ENCODE results near the gene SLX9.

SLX9 gene, protein sequence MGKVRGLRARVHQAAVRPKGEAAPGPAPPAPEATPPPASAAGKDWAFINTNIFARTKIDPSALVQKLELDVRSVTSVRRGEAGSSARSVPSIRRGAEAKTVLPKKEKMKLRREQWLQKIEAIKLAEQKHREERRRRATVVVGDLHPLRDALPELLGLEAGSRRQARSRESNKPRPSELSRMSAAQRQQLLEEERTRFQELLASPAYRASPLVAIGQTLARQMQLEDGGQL

DNA sequence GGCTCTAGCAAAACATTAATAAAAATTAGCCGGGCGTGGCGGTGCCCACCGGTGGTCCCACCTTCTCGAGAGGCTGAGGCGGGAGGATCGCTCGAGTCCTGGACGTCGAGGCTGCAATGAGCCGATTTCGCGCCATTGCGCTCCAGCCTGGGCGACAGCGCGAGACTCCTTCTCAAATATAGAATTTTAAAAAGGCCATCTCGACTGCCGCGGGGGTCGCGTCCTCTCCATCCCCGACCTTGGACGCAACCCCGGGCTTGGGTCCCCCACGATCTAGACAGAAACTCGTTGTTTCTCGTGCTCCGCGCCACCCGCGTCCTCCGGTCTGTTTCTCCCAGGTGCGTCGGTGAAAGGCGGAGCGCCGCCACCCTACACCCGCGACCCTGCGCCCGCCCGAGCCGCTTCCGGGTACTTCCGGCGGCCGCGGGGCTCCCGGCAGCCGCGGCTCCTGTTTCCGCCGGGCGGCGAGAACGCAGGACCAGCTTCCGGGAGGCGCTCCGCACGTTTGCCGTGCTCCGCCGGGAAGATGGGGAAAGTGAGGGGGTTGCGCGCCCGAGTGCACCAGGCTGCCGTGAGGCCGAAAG, at the start of gene SLX9:
Gene SLX9 (plus strand): TSS at position 498 of the 584 bp plus-strand sequence. CDS start 29 bp downstream, at position 527.
- Mint-ChIP-seq H3K9me3 (no peaks in the 10 kb centered on the region), H3K4me3 (peak within 1 kb of the TSS; percentile 100), H3K36me3 (ENCODE audit: low read depth) (peaks cover 33% of the 10 kb centered on the region), H3K27me3 (no peaks in the 10 kb centered on the region), H3K4me1 (ENCODE audit: low read depth) (peaks cover 45% of the 10 kb centered on the region), H3K27ac (peak within 1 kb of the TSS; percentile 97)

DNA sequence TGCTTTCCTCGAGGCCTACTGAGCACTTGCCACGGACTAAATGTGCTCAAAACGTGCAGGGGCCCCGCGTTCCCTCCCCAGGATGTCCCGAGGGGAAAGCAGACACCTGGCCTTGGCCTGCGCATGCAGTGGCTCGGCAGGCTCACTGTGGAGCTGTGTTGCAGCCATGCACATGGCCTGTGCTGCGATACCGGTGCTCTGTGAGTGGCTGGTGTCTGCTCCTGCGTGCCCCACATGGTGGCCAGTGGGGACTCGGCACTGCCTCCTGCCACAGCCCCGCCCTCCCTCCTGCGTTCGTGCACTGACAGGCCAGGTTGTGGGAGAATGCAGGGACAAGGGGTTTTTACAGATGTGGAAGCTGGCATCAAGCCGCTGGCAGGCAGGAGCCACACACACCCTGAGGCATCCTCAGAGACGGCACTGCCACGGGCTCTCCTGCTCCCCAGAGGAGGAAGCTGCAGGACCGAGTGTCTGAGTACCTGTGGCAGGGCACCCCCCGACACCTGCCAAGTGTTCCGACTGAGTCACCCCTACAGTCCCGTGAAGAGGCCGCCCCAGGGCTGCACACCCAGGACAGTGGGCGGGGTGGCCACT, 49.4 kb upstream of the SLX9 start:
- no peak overlapping the region for H3K27ac Mint-ChIP-seq

DNA sequence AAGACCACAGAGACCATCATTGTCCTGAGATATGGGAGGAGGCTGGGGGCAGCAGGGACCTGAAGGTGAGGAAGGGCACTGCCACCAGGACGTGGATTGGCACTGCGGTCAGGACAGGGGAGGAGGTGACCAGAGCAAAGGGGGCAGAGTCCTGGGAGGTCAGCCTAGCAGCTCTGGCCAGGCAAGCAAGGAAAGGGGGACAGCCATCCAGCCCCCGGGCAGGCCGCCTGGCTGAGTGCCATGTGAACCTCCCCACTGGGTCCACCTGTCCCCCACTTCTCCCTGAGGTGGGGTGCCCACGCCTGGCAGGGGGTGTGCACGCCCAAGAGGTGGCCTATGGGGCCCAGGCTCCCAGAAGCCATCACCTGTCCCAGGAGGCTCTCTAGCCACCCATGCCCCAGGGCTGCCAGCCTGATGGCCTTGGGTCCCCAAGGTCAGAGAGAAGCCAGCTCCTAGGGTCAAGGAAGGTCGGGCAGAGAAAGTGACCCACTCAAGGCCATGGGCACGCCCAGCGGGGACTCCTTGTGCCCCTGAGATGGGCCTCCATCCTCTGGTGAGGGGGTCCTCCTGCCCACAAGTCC, 48.8 kb upstream of the SLX9 start:
- no peaks in the 10 kb centered on the region for H3K27me3 Mint-ChIP-seq
- peaks cover 14% of the 10 kb centered on the region for H3K4me1 Mint-ChIP-seq (ENCODE audit: low read depth)
- H3K36me3 Mint-ChIP-seq (ENCODE audit: low read depth), result peaks cover 16% of the 10 kb centered on the region
- H3K4me3 Mint-ChIP-seq, result no peak overlapping the region
- no peaks in the 10 kb centered on the region for H3K9me3 Mint-ChIP-seq
- H3K27ac Mint-ChIP-seq, result no peak overlapping the region

More for the DNA sequence above, 49.4 kb upstream of the SLX9 start:
- peaks cover 14% of the 10 kb centered on the region for H3K36me3 Mint-ChIP-seq (ENCODE audit: low read depth)
- no peaks in the 10 kb centered on the region for H3K9me3 Mint-ChIP-seq
- peaks cover 14% of the 10 kb centered on the region for H3K4me1 Mint-ChIP-seq (ENCODE audit: low read depth)
- no peak overlapping the region for H3K4me3 Mint-ChIP-seq
- H3K27me3 Mint-ChIP-seq, result no peaks in the 10 kb centered on the region

DNA sequence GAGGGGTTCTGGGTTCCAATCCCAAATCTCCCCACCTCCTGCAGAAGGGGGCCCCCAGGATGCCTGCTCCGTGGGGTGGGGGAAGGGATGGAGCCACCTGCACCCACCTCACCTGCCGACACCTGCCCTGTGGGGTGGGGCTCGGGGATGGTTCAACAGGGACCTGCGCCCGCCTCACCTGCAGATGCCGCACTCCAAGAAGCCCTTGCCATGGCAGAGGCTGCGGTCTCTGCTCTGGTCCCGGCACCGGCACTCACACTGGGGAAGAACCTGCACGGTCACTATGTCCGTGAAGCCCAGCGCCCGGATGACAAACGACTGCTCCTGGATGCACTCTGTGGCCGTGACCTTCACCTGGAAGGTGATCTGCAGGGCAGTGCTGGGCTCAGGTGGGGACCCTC, 48.2 kb upstream of the SLX9 start:
- Mint-ChIP-seq H3K27me3 (no peaks in the 10 kb centered on the region), H3K9me3 (no peaks in the 10 kb centered on the region), H3K4me3 (no peak overlapping the region), H3K27ac (no peak overlapping the region), H3K36me3 (ENCODE audit: low read depth) (peaks cover 16% of the 10 kb centered on the region), H3K4me1 (ENCODE audit: low read depth) (peaks cover 14% of the 10 kb centered on the region)

DNA sequence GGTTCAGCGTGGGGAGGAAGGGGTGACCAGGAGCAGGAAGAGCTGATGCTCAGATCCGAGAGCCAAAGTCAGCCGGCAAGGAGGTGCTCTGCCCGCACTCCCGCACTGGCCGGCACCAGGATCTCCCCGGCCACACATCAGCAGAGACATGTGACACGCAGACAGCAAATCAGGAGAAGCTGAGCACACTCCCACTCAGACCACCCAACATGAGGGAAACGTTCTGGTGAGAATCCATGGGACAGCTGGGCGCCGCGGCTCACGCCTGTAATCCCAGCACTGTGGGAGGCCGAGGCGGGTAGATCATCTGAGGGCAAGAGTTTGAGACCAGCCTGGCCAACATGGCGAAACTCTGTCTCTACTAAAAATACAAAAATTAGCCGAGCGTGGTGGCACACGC, 47.7 kb upstream of the SLX9 start:
- H3K27me3 Mint-ChIP-seq, result no peaks in the 10 kb centered on the region
- H3K36me3 Mint-ChIP-seq (ENCODE audit: low read depth), result peaks cover 12% of the 10 kb centered on the region
- H3K9me3 Mint-ChIP-seq, result no peaks in the 10 kb centered on the region
- H3K27ac Mint-ChIP-seq, result no peak overlapping the region
- peaks cover 14% of the 10 kb centered on the region for H3K4me1 Mint-ChIP-seq (ENCODE audit: low read depth)
- no peak overlapping the region for H3K4me3 Mint-ChIP-seq

DNA sequence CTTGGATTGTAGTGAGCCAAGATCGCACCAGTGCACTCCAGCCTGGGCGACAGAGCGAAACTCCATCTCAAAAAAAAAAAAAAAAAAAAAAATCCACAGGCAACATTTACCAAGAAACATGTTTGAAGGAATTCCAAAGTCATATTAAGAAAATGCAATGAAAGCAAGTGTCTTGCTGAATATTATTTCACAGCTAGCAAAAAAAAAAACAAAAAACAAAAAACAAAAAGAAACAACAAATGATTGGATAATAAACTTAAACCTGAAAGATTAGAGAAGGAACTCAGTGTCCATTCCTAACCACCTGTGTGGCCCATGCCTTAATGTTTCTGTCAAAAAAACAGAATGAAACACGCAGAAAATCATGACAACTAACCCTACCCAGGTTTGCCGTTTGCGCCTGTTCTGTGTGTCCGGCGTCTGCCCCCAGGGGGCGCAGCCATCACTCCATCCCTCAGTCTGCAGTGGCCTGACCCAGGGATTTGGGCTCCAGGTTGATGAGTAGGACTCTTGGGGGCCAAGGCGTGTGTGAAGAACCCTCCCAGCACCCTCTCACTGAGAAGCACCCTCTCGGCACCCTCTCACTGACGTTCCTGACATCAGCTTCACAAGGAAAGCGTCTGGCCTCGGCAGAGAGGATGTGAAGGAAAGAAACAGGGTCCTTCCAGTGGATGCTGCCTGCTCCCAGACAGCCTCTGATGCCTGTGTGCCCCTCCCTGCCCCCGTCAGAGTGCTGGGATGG, 47.1 kb upstream of the SLX9 start:
- Mint-ChIP-seq H3K36me3 (ENCODE audit: low read depth) (peaks cover 11% of the 10 kb centered on the region), H3K27me3 (no peaks in the 10 kb centered on the region), H3K4me1 (ENCODE audit: low read depth) (peaks cover 14% of the 10 kb centered on the region), H3K27ac (no peak overlapping the region), H3K4me3 (no peak overlapping the region), H3K9me3 (no peaks in the 10 kb centered on the region)

DNA sequence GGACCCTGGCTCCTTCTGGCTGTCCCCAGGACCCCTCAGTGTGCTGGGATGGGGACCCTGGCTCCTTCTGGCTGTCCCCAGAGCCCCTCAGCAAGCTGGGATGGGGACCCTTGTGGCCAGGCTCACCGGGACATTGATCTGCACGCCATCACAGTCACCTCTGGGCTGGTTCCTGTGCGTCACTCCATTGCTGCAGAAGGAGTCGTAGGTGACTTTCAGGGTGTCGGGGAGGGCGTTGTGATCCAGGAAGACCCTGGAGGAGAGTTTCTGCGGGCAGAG, 46.6 kb upstream of the SLX9 start:
- Mint-ChIP-seq H3K27ac (no peak overlapping the region), H3K9me3 (no peaks in the 10 kb centered on the region), H3K27me3 (no peaks in the 10 kb centered on the region), H3K4me1 (ENCODE audit: low read depth) (peaks cover 14% of the 10 kb centered on the region), H3K36me3 (ENCODE audit: low read depth) (peaks cover 13% of the 10 kb centered on the region), H3K4me3 (no peak overlapping the region)

DNA sequence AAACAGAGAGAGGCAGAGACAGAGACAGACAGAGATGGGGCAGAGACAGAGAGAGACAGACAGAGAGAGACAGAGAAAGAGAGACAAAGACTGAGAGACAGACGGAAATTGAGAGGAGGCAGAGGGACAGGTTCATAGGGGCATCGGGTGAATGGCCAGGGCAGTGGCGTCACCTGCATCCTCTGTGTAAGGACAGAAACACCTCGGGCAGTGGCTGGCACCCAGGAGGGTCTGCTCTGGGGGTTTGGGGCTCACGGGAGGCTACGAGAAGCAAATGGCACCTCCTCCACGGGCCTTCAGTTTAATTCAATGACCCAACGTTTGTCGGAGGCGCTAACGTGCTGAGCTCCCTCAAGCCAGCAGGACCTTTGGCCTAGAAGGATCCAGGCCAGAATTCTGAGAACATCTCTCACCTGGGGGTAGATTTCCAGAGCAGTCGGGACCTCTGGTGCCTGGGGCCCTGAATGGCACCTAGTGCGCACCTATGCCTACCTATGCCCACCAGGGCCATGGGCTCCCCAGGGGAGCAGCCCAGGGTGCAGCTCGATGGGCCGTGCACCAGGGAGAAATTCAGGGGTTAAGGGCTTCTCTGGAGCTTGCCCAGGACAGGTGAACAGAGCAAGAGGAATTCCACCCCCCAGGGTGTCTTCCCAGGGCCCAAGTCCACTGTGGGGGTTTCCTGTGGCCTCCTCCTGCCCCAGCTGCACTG, 45.7 kb upstream of the SLX9 start:
- H3K36me3 Mint-ChIP-seq (ENCODE audit: low read depth), result peaks cover 19% of the 10 kb centered on the region
- H3K27ac Mint-ChIP-seq, result peak overlapping the region; percentile 34
- peaks cover 14% of the 10 kb centered on the region for H3K4me1 Mint-ChIP-seq (ENCODE audit: low read depth)

DNA sequence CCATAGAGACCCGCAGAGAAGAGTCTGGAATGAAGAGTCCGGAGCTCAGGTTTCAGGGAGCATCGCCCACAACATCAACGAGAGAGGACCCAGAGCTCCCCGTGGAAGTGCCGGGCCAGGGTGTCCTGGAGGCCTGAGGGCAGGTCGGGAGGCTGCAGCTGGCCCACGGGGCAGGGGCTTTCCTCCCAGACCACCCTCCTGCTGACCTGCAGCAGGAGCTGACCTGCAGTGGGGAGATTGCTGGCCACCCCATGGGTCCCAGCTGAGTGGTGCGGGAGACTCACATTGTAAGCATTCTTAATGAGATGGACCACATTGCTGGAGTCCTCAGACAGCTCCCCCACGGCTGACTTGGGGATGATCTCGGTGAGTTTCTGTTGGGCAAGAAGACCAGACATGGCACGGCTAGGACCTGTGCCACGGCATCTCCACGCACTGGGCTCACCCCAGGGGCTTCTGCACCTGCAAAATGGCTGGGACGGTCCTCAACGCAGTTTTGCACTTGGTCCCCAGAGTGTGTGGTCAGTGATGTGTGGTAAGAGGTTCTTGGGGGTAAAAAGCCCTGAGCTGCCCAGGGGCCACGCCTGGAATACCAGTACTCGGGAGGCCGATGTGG, 45.0 kb upstream of the SLX9 start:
- H3K4me3 Mint-ChIP-seq, result no peak overlapping the region
- no peaks in the 10 kb centered on the region for H3K27me3 Mint-ChIP-seq
- no peaks in the 10 kb centered on the region for H3K9me3 Mint-ChIP-seq
- H3K4me1 Mint-ChIP-seq (ENCODE audit: low read depth), result peaks cover 14% of the 10 kb centered on the region
- H3K36me3 Mint-ChIP-seq (ENCODE audit: low read depth), result peaks cover 24% of the 10 kb centered on the region
- no peak overlapping the region for H3K27ac Mint-ChIP-seq

More for the DNA sequence above, 45.7 kb upstream of the SLX9 start:
- H3K27me3 Mint-ChIP-seq, result no peaks in the 10 kb centered on the region
- no peaks in the 10 kb centered on the region for H3K9me3 Mint-ChIP-seq
- H3K4me3 Mint-ChIP-seq, result no peak overlapping the region

DNA sequence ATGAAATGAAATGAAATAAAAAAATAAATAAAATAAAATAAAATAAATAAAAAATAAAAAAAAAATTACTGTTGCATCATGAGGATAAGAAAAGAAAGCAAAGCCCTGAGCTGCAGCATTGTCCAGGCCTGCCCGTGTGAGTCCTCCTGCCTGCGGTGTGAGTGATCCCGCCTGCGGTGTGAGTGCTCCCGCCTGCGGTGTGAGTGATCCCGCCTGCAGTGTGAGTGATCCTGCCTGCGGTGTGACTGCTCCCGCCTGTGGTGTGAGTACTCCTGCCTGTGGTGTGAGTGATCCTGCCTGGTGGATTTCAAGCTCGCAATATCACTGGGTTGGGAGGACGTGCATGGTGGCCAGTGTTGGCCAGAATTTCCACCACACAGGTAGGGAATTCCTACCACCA, 44.0 kb upstream of the SLX9 start:
- H3K9me3 Mint-ChIP-seq, result no peaks in the 10 kb centered on the region
- peaks cover 33% of the 10 kb centered on the region for H3K36me3 Mint-ChIP-seq (ENCODE audit: low read depth)
- no peak overlapping the region for H3K27ac Mint-ChIP-seq
- H3K4me1 Mint-ChIP-seq (ENCODE audit: low read depth), result peaks cover 14% of the 10 kb centered on the region
- H3K27me3 Mint-ChIP-seq, result no peaks in the 10 kb centered on the region
- H3K4me3 Mint-ChIP-seq, result no peak overlapping the region

DNA sequence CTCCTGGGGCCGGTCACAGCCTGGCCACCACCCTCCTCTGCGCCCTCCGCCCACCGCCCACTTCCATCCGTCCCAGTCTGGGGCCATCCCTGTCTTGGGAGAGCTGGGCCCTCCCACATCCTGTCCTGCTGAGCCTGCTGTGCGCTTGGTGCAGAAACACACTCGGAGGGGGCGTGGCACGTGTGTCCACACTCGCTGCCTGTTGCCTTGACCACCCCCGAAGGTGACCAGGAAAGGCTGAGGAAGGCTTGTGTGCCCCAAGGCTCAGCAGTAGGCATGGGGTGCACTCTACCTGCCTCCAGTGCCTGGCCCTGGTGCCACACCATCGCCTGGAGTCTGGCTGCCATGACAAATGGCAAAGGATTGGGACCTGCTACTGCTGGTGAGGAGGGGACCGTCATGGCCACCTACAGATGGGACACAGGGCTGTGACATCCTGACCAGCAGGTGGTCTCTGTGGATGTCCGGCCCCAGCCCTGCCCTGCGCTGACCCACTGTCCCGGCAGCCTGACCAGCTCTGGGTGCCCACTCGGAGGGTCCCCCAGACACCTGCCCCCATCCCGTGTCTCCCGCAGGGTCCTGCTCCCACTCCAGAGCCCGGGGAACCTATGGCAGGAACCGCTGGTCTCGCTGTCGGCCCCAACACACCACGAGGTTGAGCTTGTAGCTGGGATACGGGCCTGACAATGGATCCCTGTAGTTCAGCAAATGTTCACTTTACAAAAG, 43.1 kb upstream of the SLX9 start:
- no peak overlapping the region for H3K4me3 Mint-ChIP-seq
- H3K27ac Mint-ChIP-seq, result no peak overlapping the region
- peaks cover 38% of the 10 kb centered on the region for H3K36me3 Mint-ChIP-seq (ENCODE audit: low read depth)
- H3K27me3 Mint-ChIP-seq, result no peaks in the 10 kb centered on the region
- H3K4me1 Mint-ChIP-seq (ENCODE audit: low read depth), result peaks cover 14% of the 10 kb centered on the region
- H3K9me3 Mint-ChIP-seq, result no peaks in the 10 kb centered on the region

DNA sequence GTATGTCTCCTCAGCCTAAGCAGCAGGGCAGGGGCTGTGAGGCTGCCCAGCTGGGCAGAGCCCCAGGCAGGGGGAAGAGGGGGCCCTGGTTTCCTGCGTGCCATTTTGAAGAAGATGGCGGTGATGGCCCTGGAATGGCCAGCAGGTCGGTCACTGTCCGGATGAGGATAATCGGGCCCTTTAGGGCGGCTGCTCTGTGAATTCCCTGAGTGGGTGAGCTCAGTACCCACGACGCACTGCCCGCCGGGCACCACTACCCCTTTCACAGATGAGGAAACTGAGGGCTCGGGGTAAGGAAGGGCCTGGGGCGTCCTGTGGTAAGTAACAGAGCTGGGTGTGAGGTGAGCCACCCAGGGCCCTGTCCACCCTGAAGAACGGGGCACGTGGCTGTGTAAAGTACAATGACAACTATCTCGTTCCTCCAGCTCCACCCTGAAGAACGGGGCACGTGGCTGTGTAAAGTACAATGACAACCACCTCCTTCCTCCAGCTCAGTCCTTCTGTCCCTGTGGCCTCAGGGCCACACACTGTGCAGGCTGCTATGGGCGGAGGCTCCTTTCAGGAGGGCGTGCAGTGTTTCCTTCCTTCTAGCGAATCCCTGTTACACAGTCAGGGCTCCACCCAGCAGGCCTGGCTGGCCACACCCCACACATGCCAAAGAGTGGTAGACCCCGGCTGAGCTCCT, 42.4 kb upstream of the SLX9 start:
- H3K27me3 Mint-ChIP-seq, result no peaks in the 10 kb centered on the region
- H3K4me1 Mint-ChIP-seq (ENCODE audit: low read depth), result peaks cover 13% of the 10 kb centered on the region
- H3K4me3 Mint-ChIP-seq, result no peak overlapping the region
- H3K27ac Mint-ChIP-seq, result no peak overlapping the region
- peaks cover 46% of the 10 kb centered on the region for H3K36me3 Mint-ChIP-seq (ENCODE audit: low read depth)
- H3K9me3 Mint-ChIP-seq, result no peaks in the 10 kb centered on the region

DNA sequence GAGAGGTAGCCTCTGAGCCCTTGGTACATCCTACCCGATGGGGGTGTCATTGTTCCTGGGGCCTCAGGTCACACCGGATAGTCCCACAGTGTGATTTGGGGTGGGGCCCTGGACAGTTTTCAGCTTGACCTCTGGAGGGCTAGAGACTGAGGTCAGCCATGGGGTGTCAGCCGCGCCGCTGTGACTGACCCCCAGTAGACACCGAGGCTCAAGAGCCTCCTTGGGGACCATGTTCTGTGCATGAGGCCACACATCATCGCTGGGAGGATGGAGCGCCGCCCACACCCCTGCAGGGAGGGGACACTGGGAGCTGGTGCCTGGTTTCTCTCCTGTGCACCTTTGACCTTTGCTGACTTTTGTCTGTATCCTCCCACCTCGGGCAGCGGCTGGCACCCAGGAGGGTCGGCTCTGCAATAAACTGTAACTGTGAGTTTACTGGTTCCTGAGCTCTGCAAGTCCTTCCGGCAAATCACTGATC, 41.8 kb upstream of the SLX9 start:
- H3K36me3 Mint-ChIP-seq (ENCODE audit: low read depth), result peaks cover 51% of the 10 kb centered on the region
- no peak overlapping the region for H3K4me3 Mint-ChIP-seq
- no peak overlapping the region for H3K27ac Mint-ChIP-seq
- H3K4me1 Mint-ChIP-seq (ENCODE audit: low read depth), result peaks cover 12% of the 10 kb centered on the region
- H3K27me3 Mint-ChIP-seq, result no peaks in the 10 kb centered on the region
- no peaks in the 10 kb centered on the region for H3K9me3 Mint-ChIP-seq

Measured in stimulated activated naive CD8-positive, alpha-beta T cell treated with anti-CD3 and anti-CD28 coated beads, Interleukin-15, Interleukin-2, amounts not matched to agents 100 ng/mL and 50 ng/mL, for 24 hours (primary cell).